GM18867 (cell line): ENCODE results near the gene PECR.

Experiments used
- ATAC-seq: cut with Tn5 transposase; IDR thresholded peaks from one replicate; pipeline ENCODE4 v1.9.1; 2021; ENCODE audit warnings: mild to moderate bottlenecking, moderate library complexity; ENCODE audit not compliant: unreplicated experiment

The PECR gene

DNA sequence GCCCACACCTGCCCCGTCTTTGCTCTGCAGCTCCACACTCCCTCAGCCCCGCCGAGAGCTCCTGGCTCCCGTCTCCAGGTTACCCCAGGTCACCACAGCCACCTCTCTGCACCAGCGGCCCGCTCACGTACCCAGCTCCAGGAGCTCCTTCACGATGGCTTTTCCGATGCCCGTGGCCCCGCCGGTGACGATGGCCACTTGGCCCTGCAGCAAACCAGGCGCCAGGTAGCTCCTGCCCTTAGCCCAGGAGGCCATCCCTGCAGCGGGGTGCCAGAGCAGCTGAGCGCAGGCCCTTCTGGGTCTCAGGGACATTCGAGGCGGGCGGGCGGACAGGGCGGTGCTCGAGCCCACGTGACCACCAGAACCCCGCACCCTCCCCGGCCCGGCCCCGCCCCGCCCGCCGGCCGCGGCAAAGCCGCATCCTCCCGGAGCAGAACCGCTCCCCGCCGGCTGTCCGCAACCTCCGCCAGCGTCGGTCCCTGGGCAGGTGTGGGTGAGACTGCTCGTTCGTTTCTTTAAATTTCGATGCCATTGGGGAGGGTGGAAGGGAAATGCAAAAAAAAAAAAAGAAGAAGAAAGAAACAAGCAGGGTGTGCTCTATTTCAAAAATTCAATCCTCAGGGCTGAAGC is at the start of gene PECR, which contains the start of gene TMEM169:
Gene PECR, minus strand, starts transcription at position 323 of the 630 bp plus-strand sequence. Its CDS starts 68 bp downstream, at position 255.
Gene TMEM169, plus strand, starts transcription at position 433 of the 630 bp plus-strand sequence. CDS start 14,045 bp downstream, outside the sequence.
- ATAC-seq, result peak; percentile 96

- no peak for ATAC-seq
Observed at GRCh38 chr2:216130346-216130971, 48.9 kb upstream of the PECR start.

GRCh38 chr2:216126943-216127342 is 45.3 kb upstream of the PECR start:
- ATAC-seq, result no peak

GRCh38 chr2:216121255-216121654 is 39.6 kb upstream of the PECR start:
- ATAC-seq, result no peak

DNA sequence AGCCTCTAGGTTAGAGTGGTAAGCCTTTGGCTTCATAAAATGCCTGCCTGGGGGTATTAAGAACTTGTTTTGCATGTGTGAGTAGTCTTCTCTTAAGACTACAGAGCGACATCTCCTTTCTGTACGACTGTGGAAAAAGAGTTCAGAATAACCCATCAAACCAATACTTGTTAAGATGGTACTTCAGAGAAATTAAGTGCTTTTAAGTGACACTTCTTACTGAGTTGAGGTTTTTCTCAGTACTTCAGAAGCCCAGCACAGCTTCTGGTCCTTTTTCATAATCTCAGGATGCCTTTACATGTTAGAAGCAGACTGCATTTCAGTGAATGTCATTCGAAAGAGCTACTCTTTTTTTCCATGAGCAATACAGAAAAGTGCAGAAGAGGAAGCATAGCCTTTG is 38.4 kb upstream of the PECR start:
- ATAC-seq, result no peak

GRCh38 chr2:216119146-216119545 is 37.5 kb upstream of the PECR start:
- ATAC-seq, result no peak

GRCh38 chr2:216118474-216118873 is 36.9 kb upstream of the PECR start:
- ATAC-seq, result no peak

GRCh38 chr2:216117561-216118340 is 36.1 kb upstream of the PECR start:
- ATAC-seq, result no peak

GRCh38 chr2:216116418-216116817 is 34.8 kb upstream of the PECR start:
- no peak for ATAC-seq

DNA sequence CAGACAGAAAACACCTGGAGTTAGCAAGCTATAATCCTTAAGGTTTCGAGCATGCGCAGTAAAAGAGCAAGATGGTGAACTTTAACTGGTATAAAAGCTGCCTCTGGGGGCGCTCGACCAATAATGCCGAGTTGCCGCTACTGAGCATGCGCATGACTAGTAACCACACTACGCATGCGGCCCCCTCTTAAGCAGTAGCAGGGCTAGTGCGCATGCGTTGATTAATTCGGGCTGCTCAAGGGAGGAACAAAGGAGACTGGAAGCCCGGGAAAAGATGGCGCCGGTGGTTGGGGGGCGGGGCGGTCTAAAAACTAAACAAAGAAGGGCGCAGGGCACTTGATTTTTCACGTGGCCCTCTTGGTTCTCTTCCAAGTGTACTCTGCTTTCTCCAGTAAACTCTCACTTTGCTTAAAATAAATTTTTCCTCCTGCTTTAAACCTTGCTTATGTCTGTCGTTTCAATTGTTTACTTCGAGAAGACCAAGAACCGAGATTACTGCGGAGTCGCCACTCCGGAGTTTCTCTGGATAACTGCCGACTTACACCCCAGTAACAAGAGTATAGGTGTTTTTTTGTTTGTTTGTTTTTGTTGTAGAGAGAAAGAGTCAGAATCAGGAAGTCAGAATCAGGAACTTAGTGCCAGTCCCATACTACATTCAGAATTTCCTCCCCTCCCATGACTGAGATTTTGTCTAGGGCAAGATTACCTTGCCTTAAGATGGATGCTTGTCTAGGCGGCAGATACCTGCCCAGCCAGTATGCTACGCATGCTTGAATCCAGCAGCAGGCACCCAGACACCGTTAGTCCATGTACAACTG is 33.3 kb upstream of the PECR start:
- peak; percentile 34 for ATAC-seq

- ATAC-seq, result no peak
Observed at GRCh38 chr2:216114382-216114713, 32.7 kb upstream of the PECR start.

DNA sequence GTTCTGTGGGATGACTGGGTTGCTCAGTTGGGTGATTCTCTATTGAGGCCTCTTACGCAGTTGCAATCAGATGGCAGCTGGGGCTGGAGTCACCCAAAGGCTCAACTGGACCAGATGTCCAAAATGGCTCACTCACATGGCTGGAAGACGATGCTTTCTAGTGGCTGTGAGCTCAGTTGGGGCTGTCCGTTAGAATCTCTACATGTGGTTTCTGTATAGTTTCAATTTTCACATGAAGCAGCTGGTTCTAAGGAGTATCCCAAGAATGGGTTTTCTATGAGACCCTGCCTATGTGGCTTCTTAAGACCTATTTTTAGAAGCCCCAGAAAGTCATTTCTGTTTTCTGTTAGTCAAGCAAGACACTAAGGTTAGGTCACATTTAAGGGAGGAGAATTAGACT is 32.0 kb upstream of the PECR start:
- peak; percentile 70 for ATAC-seq

- ATAC-seq, result no peak
Observed at GRCh38 chr2:216112926-216113325, 31.3 kb upstream of the PECR start.

- ATAC-seq, result no peak
Observed at GRCh38 chr2:216111122-216111521, 29.5 kb upstream of the PECR start.

GRCh38 chr2:216110620-216111019 is 29.0 kb upstream of the PECR start:
- no peak for ATAC-seq

DNA sequence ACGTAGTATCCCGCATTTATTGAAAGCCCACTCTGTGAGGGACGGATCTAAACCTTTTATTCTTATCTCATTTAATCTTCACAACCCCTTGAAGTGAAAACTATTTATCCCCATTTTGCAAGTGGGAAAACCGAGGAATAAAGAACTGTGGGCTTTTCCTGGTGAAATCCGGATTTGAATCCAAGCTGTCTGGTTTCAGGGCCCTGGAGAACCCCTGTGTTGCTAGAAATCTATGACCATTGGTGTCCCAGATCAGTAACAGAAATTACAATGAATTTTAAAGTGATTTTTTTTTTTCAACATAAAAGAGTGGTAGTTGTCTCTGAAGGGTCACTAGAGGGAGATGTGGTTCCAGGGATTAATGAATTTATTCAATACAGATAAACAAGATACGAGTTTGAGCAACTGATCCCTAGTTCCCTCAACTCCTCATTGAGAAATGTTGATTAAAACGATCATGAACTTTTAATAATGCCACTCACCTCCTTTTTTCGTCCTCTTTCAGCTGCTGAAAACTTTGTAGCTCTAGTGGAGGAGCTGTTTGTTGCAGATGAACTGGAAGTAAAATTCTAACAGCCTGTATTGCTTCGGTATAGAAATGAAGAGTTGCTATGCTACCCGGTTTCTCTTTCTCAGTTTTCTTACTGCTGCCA is 28.5 kb upstream of the PECR start:
- ATAC-seq, result no peak

- peak; percentile 56 for ATAC-seq
Observed at GRCh38 chr2:216108967-216109921, 27.6 kb upstream of the PECR start, which contains the start of gene XRCC5. Gene XRCC5, plus strand, starts transcription at chr2:216109348. Its CDS starts 89 bp downstream, at chr2:216109437.

DNA sequence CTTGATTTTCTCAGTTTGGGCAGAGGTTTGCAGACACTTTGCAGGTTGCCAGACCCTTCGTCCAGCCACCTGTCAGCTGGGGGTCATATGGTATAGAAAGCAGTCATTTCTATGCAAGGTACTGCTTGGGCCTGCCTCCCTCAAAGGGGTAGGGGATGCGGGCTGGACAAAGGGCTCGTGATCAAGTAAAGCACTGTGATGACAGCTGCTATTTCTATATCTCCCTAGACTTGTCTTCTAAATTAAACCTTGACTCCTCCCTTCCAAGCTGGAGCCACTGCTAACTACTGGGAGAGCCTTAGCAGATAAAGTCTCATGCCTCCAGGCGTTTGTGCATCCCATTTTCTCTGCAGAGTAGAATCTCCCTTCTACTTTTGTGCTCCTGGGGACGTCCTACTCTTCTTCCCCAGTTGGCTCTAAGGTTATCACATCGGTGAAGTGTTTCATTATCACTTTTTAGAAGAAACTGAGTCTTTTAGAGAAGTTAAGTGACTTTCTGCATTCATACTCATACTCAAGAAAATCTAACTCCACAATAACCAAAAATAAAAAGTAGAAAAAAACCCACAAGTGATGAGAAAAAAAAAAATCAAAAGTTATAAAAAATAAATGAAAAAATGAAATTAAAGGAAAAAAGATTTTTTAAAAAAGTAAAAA is 26.8 kb upstream of the PECR start:
- ATAC-seq, result no peak

DNA sequence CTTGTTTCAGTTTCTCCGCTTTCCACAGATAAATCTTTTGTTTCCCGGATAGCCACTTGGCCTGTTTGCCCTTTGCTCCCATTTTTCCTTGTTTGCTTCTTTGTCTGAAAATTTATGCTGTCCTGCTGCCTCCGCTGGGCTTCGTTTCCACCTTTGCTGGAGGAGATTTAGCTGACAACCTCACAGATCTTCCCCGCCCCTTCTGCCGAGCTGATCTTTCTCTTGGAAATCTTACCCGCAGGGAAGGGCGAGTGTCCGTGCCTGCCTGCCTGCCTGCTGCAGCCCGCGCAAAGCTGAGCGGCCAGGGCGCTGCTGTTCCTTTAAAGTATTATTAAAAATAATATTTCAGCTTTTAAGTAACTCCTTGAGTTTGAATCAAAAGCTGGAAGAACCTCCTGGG is 26.2 kb upstream of the PECR start:
- no peak for ATAC-seq
